ENCODE measurements around the gene ZNF740. TPM values are rescaled to one million over a fixed set of nuclear protein-coding genes. Genes with fewer than 3 reads are reported as not detected.

Gene ZNF740
- total and polyA plus RNA-seq, 10 of the 15 experiments (the other 5 are each of a cell fraction or from before 2014, with no cell fraction given) = 1.4 to 33.6 (median 11.3) TPM

DNA sequence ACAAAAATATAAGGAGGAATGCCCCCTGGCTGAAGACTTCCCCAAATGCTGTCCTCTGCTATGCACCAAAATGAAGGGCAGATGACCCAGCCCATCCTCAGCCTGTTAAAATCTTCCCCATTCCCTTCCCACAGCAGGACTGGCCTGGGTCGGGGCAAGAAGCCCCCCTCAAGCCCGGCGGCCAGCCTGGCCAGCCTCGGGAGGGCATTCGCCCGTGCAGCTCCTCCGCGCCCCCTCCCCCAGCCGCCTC, 51.1 kb downstream of the ZNF740 start:
- SMC1A ChIA-PET (ENCODE audit: uncharacterized antibody, unreplicated experiment) = interaction anchor here (0.7 kb wide), 1 partner anchor 277 kb away, joined by 3 read pairs; no protein-coding TSS in a partner anchor
- no peaks in the 10 kb centered on the region for H3K36me3 ChIP-seq (ENCODE audit: control insufficient read depth in 2 of 2, insufficient read depth in 2 of 2, low read length in 1 of 2)
- FAIRE-seq (no peak), ATAC-seq (no peak), DNase-seq (ENCODE audit: low read depth, low spot score) (no peak)
- no peaks in the 10 kb centered on the region for H3K79me2 ChIP-seq (ENCODE audit: control insufficient read depth, insufficient read depth, low read length)
- POLR2A ChIA-PET = no interaction called here
- WGBS (ENCODE audit: insufficient coverage, insufficient replicate concordance, low lambda C conversion rate, missing lambda C conversion rate) = 10% methylated on average over 8 of the region's 9 CpGs
- peak overlapping the region; percentile 43 for H3K4me3 ChIP-seq
- no peak overlapping the region for H3K9ac ChIP-seq (ENCODE audit: control insufficient read depth, insufficient read depth, low read length)
- H3K4me1 ChIP-seq (ENCODE audit: control insufficient read depth, insufficient read depth, low read length) = peaks cover 21% of the 10 kb centered on the region
- H2AFZ ChIP-seq (ENCODE audit: control insufficient read depth, low read depth, low read length) = peak overlapping the region; percentile 47
- no peaks in the 10 kb centered on the region for H4K20me1 ChIP-seq (ENCODE audit: control insufficient read depth, insufficient read depth)
- CTCF ChIA-PET = no interaction called here
- H3K4me2 ChIP-seq (ENCODE audit: control insufficient read depth, insufficient read depth) = peak overlapping the region; percentile 72
- TF ChIP-seq SMC3 (IDR thresholded peaks at IDR 0.05; ENCODE audit: borderline replicate concordance, low read length) (no peak), GATAD2B (conservative IDR thresholded peaks at IDR 0.05; ENCODE audit: low read depth) (0 out of 2 replicates have a peak, but pooled peaks have one; percentile 22), SMARCA5 (IDR thresholded peaks at IDR 0.05) (0 out of 2 replicates have a peak, but pooled peaks have one; percentile 31)
- H3K9me3 ChIP-seq (replicated peaks; ENCODE audit: control insufficient read depth, insufficient read depth, low read length) = no peaks in the 10 kb centered on the region
- no TSS peak for BruUV-seq (replicated peaks)
- in situ Hi-C loops (cut with MboI) = no loop called here
- peaks cover 0 to 6% of the 10 kb centered on the region in 2 experiments; a peak in 2 of 4 replicates for H3K27me3 ChIP-seq (replicated peaks in 1 of 2; ENCODE audit: control insufficient read depth in 2 of 2, insufficient read depth in 2 of 2, low read length in 1 of 2)
- H3K27ac ChIP-seq (ENCODE audit: control insufficient read depth, insufficient read depth) = no peak overlapping the region
- RAD21 ChIA-PET (ENCODE audit: unreplicated experiment) = no interaction called here
- intact Hi-C loops (cut with micrococcal nuclease; ENCODE audit: unreplicated experiment) = no loop called here

- Histone ChIP-seq H2AFZ (ENCODE audit: control insufficient read depth, low read depth, low read length) (peak within 1 kb of the TSS; percentile 53), H3K4me2 (ENCODE audit: control insufficient read depth, insufficient read depth) (peak within 1 kb of the TSS; percentile 85), H3K36me3 (ENCODE audit: control insufficient read depth in 2 of 2, insufficient read depth in 2 of 2, low read length in 1 of 2) (no peaks in the 10 kb centered on the region), H3K4me1 (ENCODE audit: control insufficient read depth, insufficient read depth, low read length) (peaks cover 22% of the 10 kb centered on the region), H3K79me2 (ENCODE audit: control insufficient read depth, insufficient read depth, low read length) (no peaks in the 10 kb centered on the region), H3K4me3 (peak within 1 kb of the TSS; percentile 43), H3K27me3 (replicated peaks in 1 of 2; ENCODE audit: control insufficient read depth in 2 of 2, insufficient read depth in 2 of 2, low read length in 1 of 2) (peaks cover 0 to 6% of the 10 kb centered on the region in 2 experiments; a peak in 2 of 4 replicates), H3K9ac (ENCODE audit: control insufficient read depth, insufficient read depth, low read length) (no peak within 1 kb of the TSS), H3K27ac (ENCODE audit: control insufficient read depth, insufficient read depth) (no peak within 1 kb of the TSS), H3K9me3 (replicated peaks; ENCODE audit: control insufficient read depth, insufficient read depth, low read length) (no peaks in the 10 kb centered on the region), H4K20me1 (ENCODE audit: control insufficient read depth, insufficient read depth) (no peaks in the 10 kb centered on the region)
- ATAC-seq (peak; percentile 83), FAIRE-seq (no peak), DNase-seq (ENCODE audit: low read depth, low spot score) (no peak)
- BruUV-seq (replicated peaks) = no TSS peak
- POLR2A ChIA-PET = interaction anchor here (1.4 kb wide), 1 partner anchor 24 kb away, joined by 4 read pairs; no protein-coding TSS in a partner anchor
- SMC1A ChIA-PET (ENCODE audit: uncharacterized antibody, unreplicated experiment) = interaction anchor here (0.7 kb wide), 1 partner anchor 276 kb away, joined by 3 read pairs; no protein-coding TSS in a partner anchor
- in situ Hi-C loops (cut with MboI) = no loop called here
- RAD21 ChIA-PET (ENCODE audit: unreplicated experiment) = no interaction called here
- intact Hi-C loops (cut with micrococcal nuclease; ENCODE audit: unreplicated experiment) = no loop called here
- WGBS (ENCODE audit: insufficient coverage, insufficient replicate concordance, low lambda C conversion rate, missing lambda C conversion rate) = 1% methylated on average over 17 of the region's 44 CpGs
- CTCF ChIA-PET = interaction anchor here (0.5 kb wide), 1 partner anchor 56 kb away, joined by 3 read pairs; no protein-coding TSS in a partner anchor
- no peak for TF ChIP-seq RAD21 (IDR thresholded peaks at IDR 0.05; ENCODE audit: insufficient read depth, low read depth, low read length)
- TF ChIP-seq PAX5 (IDR thresholded peaks at IDR 0.05; ENCODE audit: borderline replicate concordance, low read depth, low read length) = no peak
- TF ChIP-seq EGR1 (IDR thresholded peaks at IDR 0.05; ENCODE audit: borderline replicate concordance in 1 of 2, low read depth in 2 of 2, low read length in 2 of 2) = 0 out of 3 replicates have a peak, but pooled peaks of 1 of the 2 experiments have one; percentile 14
- no peak for TF ChIP-seq PAX8 (IDR thresholded peaks at IDR 0.05)
- no peak for TF ChIP-seq TCF3 (IDR thresholded peaks at IDR 0.05; ENCODE audit: borderline replicate concordance, insufficient read depth, low read depth, low read length)
- TF ChIP-seq RELA (IDR thresholded peaks at IDR 0.05; ENCODE audit: borderline replicate concordance, partially characterized antibody) = no peak
- TF ChIP-seq CHD2 (IDR thresholded peaks at IDR 0.05; ENCODE audit: borderline replicate concordance, low read depth, low read length) = 0 out of 2 replicates have a peak, but pooled peaks have one; percentile 29
- no peak for TF ChIP-seq MYB (IDR thresholded peaks at IDR 0.05; ENCODE audit: borderline replicate concordance, low read depth, low read length)
- no peak for TF ChIP-seq RB1 (IDR thresholded peaks at IDR 0.05; ENCODE audit: borderline replicate concordance)
- TF ChIP-seq HDAC2 (IDR thresholded peaks at IDR 0.05) = no peak
- peak in 1 of 2 experiments; percentile 58; a peak in 1 of 4 replicates for TF ChIP-seq BHLHE40 (IDR thresholded peaks at IDR 0.05; ENCODE audit: borderline replicate concordance in 1 of 2, low read depth in 2 of 2, low read length in 1 of 2)
- TF ChIP-seq IKZF1 (conservative IDR thresholded peaks at IDR 0.05) = peak; percentile 56; the same call in 1 of the 2 replicates
- 0 out of 2 replicates have a peak, but pooled peaks have one; percentile 21 for TF ChIP-seq RAD51 (IDR thresholded peaks at IDR 0.05)
- no peak for TF ChIP-seq BRCA1 (IDR thresholded peaks at IDR 0.05; ENCODE audit: low read depth, low read length)
- no peak for TF ChIP-seq RUNX3 (IDR thresholded peaks at IDR 0.05; ENCODE audit: low read length)
- TF ChIP-seq STAT3 (IDR thresholded peaks at IDR 0.05; ENCODE audit: low read depth, low read length) = no peak
- TF ChIP-seq POLR2A (IDR thresholded peaks at IDR 0.05; ENCODE audit: low read depth, low read length) = no peak
These were observed 51.6 kb downstream of the ZNF740 start, which contains the start of gene RARG for GRCh38 chr12:53231921-53232645. Gene RARG, minus strand, starts transcription at chr12:53232209. Its CDS starts 4,664 bp downstream, at chr12:53227545.

All from GM12878 (cell line).